GM19455 (cell line): ENCODE measurements around the gene PLCXD1.
"Not testable (repeated sequence)": the region's sequence is repeated elsewhere in the genome, so short reads cannot be mapped to it uniquely, and the experiment has no call there.

Experiments
- ATAC-seq: cut with Tn5 transposase; IDR thresholded peaks from one replicate; pipeline ENCODE4 v1.9.1; 2021; ENCODE audit not compliant: unreplicated experiment

Gene PLCXD1

GRCh38 chrX:316351-317325 lies 35.5 kb downstream of the PLCXD1 start:
- no peak for ATAC-seq

- ATAC-seq: no peak
Observed at GRCh38 chrX:317424-318067, 36.4 kb downstream of the PLCXD1 start.

- ATAC-seq: peak; percentile 55
Observed at GRCh38 chrX:318068-318738, 37.0 kb downstream of the PLCXD1 start.

- peak; percentile 82 for ATAC-seq
Observed at GRCh38 chrX:318739-319578, 37.8 kb downstream of the PLCXD1 start, which contains the start of gene GTPBP6. TSS of gene GTPBP6 (minus strand) at chrX:318796. CDS start at chrX:318787, 9 bp downstream.

GRCh38 chrX:319579-320125 lies 38.5 kb downstream of the PLCXD1 start:
- no peak for ATAC-seq

GRCh38 chrX:320126-320783 lies 39.1 kb downstream of the PLCXD1 start:
- ATAC-seq: no peak

- no peak for ATAC-seq
Observed at GRCh38 chrX:323721-324628, 42.8 kb downstream of the PLCXD1 start.

GRCh38 chrX:324664-325063 lies 43.5 kb downstream of the PLCXD1 start:
- not testable (repeated sequence) for ATAC-seq

- ATAC-seq: no peak
Observed at GRCh38 chrX:327660-328126, 46.5 kb downstream of the PLCXD1 start.

- ATAC-seq: no peak
Observed at GRCh38 chrX:329291-329910, 48.2 kb downstream of the PLCXD1 start.

GRCh38 chrX:330141-330725 lies 49.1 kb downstream of the PLCXD1 start:
- not testable (repeated sequence) for ATAC-seq

- ATAC-seq: no peak
Observed at GRCh38 chrX:330726-331150, 49.6 kb downstream of the PLCXD1 start.

GRCh38 chrX:331151-331824 lies 50.1 kb downstream of the PLCXD1 start:
- no peak for ATAC-seq

GRCh38 chrX:331825-332495 lies 50.8 kb downstream of the PLCXD1 start:
- ATAC-seq: no peak

- ATAC-seq: no peak
Observed at GRCh38 chrX:332496-332860, 51.3 kb downstream of the PLCXD1 start.

- no peak for ATAC-seq
Observed at GRCh38 chrX:332916-333610, 51.9 kb downstream of the PLCXD1 start.
